NCI-H2227 treated with DMSO at 0.1 percent for 48 hours (cell line): ENCODE measurements around the gene PLCH1.

Source experiments
- DNase-seq: peaks from one replicate; lab custom pipeline; 2025; lab: John Stamatoyannopoulos, UW

Gene PLCH1

GRCh38 chr3:155385896-155386625, 358.8 kb downstream of the PLCH1 start:
- no peak for DNase-seq

GRCh38 chr3:155382396-155383042, 362.4 kb downstream of the PLCH1 start:
- peak; percentile 66 for DNase-seq

- DNase-seq: no peak
Measured at GRCh38 chr3:155377847-155378246, 367.0 kb downstream of the PLCH1 start.

- DNase-seq: no peak
Measured at GRCh38 chr3:155377071-155377470, 367.8 kb downstream of the PLCH1 start.

GRCh38 chr3:155372281-155372680, 372.6 kb downstream of the PLCH1 start:
- no peak for DNase-seq

GRCh38 chr3:155370764-155371503, 373.9 kb downstream of the PLCH1 start:
- no peak for DNase-seq

GRCh38 chr3:155370198-155370597, 374.7 kb downstream of the PLCH1 start:
- DNase-seq: no peak

- DNase-seq: no peak
Measured at GRCh38 chr3:155369735-155370134, 375.1 kb downstream of the PLCH1 start.

GRCh38 chr3:155369244-155369643, 375.6 kb downstream of the PLCH1 start:
- DNase-seq: no peak

GRCh38 chr3:155368786-155369185, 376.1 kb downstream of the PLCH1 start:
- no peak for DNase-seq

- no peak for DNase-seq
Measured at GRCh38 chr3:155367506-155367905, 377.4 kb downstream of the PLCH1 start.

GRCh38 chr3:155365178-155365783, 379.6 kb downstream of the PLCH1 start:
- no peak for DNase-seq

- no peak for DNase-seq
Measured at GRCh38 chr3:155364492-155364891, 380.4 kb downstream of the PLCH1 start.

GRCh38 chr3:155363690-155364070, 381.2 kb downstream of the PLCH1 start:
- DNase-seq: no peak

- DNase-seq: no peak
Measured at GRCh38 chr3:155362808-155363689, 381.8 kb downstream of the PLCH1 start.

GRCh38 chr3:155360281-155360680, 384.6 kb downstream of the PLCH1 start:
- no peak for DNase-seq

- no peak for DNase-seq
Measured at GRCh38 chr3:155356594-155357370, 388.1 kb downstream of the PLCH1 start.

GRCh38 chr3:155354658-155355057, 390.2 kb downstream of the PLCH1 start:
- DNase-seq: no peak

GRCh38 chr3:155352900-155353490, 391.9 kb downstream of the PLCH1 start:
- peak; percentile 35 for DNase-seq

GRCh38 chr3:155350571-155350970, 394.3 kb downstream of the PLCH1 start:
- no peak for DNase-seq
